ENCODE results near the gene MAP3K14. TPM values are rescaled to one million over a fixed set of nuclear protein-coding genes. Genes with fewer than 3 reads are reported as not detected.
"Not testable (repeated sequence)": the region's sequence is repeated elsewhere in the genome, so short reads cannot be mapped to it uniquely, and the experiment has no call there.

The MAP3K14 gene
- total RNA-seq, result 1.2 TPM

DNA sequence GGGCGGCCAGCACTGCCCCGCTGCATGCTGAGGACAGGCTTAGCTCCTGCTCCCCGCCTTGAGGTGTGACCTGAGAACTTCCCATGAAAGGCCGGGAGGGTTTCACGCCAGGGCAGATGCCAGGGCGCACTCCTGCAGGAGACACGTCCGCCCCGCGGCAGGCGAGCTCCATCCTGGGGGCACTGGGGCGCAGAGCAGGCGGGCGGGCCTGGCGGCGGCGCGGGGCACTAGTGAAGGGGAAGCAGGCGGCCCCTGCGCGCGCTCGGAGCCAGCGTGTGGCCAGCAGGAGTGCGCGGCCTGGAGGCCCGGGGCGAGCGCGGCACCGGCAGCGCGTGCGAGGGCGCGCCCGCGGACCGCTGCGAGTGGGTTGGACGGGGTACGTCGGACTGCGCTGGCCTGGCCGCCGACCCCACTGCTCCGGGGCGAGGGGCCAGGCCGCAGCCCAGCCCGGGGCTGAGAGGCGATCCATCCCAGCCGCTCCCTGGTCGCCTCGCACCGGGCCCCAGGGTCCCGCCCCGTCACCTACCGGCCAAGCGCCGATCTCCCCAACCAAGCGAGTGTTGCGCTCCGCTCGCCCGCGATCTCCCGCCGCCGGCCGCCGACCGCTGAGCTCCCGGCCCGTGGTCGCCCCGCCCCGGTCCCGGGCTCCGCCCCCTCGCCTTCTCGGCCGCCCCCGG lies at the start of gene MAP3K14:
Gene MAP3K14 (minus strand): TSS at position 587 of the 677 bp plus-strand sequence. CDS start 26,275 bp downstream, outside the sequence.
- peak; percentile 64 for DNase-seq

DNA sequence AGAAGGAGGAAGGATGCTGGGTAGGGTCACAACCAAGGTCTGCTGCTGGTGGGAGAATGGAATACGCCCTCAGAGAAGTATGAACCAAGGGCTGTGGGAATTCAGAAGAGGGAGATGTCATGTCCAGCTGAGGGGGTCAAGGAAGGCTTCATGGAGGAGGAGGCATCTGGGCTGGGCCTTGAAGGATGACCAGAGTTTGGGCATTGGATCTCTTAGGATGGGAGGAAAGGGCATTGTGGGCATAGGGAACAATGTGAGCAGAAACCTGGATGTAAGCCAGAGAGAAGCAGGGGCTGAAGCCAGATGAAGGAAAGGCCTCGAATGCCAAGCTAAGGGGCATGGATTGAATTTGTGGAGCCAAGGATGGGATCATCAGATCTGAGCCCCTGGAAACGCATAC lies 49.2 kb upstream of the MAP3K14 start:
- DNase-seq, result no peak

DNA sequence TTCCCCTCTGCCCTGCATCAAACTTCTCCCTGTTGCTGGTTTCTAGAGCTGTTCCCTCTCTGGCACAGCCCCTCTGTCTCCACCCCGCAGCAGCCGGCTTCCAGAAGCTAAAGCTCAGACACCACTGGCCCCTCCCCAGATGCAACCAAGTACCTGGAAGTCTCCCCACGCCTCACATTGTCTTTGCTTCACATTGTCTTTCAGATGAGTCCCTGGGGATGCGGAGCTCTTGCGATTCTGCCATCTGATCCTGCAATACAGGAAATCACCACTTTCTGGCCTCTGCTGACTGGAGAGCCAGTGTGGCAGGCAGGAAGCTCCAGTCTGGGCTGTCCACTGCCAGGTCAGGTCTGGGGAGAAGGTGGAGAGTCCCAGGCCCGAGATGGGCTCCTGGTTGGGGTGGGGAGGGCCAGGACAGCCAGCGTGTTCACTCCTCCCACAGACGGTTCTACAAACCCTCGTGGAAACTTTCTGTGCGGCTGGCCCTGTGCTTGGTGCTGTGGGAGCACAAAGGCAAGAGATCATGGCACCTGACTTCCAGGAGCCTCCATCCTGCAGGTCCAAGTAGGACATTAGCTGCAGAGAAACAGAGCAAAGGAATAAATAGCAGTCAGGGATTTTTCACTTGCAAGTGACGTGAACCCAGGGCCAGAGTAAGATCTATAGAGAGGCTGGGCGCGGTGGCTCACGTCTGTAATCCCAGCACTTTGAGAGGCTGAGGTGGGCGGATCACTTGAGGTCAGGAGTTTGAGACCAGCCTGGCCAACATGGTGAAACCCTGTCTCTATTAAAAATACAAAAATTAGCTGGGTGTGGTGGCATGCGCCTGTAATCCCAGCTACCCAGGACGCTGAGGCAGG lies 47.9 kb upstream of the MAP3K14 start:
- DNase-seq, result no peak

DNA sequence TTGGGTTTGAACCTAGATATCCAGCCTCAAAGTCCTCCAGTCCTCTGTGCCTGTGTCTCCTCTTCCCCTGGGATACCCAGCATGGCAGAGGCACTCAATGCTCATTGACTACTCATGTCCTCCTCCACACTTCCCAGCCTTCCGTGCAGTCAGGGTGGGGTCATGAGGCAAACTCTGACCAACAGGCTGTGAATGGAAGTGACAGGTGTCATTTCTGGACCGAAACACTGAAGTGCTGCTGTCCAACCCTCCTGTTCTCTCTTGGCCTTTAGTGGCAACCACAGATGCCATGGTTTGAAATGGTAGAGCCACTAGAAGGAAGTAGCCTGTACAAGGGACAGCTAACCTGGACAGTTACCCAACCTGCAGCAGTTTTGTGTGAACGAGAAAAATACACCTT lies 46.7 kb upstream of the MAP3K14 start:
- DNase-seq, result no peak

DNA sequence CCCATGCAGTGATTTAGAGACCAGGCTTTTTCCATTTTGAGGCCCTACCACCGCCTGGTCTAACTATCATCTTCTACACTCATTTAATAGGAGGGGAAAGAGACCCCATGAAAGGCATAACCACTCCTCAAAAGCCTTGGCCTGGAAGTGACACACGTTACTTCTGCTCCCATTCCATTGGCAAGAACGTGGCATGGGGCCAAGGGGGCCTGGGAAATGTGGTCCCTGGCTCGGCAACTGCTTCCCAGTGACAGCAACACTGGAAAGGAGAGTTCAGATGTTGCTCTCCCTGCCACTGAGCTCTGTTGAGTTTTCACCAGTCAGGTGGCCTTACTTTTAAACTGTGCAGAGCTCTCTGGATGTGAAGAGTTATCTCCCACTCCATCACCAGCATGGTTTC lies 45.2 kb upstream of the MAP3K14 start:
- DNase-seq, result no peak

DNA sequence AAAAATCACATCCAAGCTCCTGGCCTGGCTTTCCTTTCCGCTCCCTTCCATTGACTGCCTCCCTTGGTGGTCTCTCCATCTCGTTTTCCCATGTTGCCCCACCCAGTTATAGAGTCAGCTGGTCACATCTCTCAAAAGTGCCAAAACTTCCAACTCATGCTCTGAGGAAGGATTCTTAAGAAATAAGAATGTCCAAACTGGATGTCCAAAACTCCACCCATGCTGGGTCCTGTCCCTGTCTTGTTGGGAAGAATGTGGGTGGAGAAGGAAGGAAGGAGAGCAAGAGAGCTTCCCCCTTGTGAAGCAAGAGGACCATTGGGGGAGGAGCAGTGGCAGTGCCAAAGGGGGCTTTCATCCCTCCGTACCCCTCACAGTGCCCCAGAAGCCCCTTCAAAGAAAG lies 44.6 kb upstream of the MAP3K14 start:
- DNase-seq, result no peak

DNA sequence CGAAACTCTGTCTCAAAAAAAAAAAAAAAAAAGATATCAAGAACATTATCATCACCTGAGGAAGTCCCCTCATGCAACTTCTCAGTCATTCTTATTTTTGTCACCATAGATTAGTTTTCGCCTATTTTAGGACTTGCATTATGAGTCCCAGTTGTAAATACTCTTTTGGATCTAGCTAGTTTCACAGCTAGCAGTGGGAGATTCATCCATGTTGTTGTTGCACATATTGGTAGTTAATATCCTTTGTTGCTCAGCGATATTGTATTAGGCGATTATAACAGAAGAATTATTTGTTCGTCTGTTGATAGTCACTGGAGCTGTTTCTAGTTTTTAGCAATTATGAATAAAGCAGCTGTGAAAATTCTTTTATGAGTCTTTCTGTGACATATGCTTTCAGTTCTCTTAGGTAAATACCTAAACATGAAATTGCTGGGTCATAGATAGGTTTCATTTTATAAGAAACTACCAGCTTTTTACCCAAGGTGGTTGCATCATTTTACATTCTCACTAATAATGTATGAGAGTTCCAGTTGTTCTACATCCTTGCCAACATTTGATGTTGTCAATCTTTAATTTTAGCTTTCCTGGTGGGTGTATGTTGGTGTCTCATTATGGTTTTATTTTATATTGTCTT lies 40.7 kb upstream of the MAP3K14 start:
- DNase-seq, result no peak

DNA sequence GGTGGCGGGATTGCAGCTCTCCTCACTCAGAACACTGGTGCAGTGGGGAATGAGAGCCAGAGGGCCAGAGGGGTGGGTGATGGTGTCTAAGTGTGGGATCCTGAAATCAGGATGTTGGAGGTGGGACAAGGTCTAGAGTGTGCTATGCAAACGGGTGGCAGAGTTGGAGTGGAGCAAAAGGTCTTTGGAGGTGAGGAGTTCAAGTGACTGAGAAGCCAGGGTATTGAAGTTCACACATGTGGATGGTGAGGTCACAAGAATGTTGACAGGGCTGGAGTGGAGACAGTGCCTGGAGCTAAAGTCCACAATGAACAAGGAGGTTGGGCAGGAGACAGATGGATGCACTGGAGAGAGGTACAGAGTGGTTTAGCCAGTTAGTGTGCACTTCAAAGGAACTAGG lies 38.3 kb upstream of the MAP3K14 start:
- DNase-seq, result no peak

DNA sequence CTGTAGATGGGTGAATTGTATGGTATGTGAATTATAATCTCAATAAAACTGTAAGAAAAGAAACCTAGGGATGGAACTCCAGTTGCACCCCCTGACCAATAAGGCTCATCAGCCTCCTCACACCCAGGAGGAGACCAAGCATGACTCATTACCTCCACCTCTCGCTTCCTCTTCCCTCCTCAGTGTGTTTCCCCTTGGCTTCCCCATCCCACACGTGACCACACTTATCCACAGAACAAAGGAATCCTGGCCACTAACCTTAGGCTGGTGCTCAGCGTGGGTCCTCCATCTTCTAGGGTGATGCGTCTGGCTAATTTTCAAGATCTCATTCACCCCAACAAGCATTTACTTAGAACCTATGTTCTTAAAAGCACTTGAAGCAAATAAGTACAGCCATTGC lies 36.2 kb upstream of the MAP3K14 start:
- DNase-seq, result no peak

DNA sequence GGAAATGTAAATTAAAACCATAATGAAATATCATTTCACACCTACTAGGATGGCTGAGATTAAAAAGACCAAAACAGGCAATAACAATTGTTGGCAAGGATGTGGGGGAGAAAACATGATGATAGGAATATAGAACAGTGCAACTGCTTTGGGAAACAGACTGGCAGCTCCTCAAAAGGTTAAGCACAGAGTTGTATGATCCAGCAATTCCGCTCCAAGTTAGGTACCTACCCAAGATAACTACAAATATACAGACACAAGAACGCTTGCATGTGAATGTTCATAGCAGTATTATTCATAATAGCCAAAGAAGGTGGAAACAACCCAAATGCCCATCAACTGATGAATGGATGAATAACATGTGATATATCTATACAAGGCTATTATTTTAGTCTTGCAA lies 35.0 kb upstream of the MAP3K14 start:
- no peak for DNase-seq

DNA sequence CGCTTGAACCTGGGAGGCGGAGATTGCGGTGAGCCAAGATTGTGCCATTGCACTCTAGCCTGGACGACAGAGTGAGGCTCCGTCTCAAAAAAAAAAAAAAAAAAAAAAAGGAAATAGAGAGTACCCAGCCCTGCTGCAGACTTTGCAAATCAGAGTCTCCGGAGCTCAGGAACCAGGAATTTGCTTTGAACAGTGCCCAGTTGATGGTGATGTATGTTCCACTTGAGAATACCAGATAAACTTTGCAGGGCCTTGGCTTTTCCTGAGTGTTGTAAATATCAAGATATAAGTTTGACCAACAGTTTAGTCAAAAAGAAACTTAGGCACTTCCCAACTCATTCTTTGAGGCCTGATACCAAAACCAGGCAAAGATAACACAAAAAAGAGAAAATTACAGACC lies 30.6 kb upstream of the MAP3K14 start:
- DNase-seq, result no peak

DNA sequence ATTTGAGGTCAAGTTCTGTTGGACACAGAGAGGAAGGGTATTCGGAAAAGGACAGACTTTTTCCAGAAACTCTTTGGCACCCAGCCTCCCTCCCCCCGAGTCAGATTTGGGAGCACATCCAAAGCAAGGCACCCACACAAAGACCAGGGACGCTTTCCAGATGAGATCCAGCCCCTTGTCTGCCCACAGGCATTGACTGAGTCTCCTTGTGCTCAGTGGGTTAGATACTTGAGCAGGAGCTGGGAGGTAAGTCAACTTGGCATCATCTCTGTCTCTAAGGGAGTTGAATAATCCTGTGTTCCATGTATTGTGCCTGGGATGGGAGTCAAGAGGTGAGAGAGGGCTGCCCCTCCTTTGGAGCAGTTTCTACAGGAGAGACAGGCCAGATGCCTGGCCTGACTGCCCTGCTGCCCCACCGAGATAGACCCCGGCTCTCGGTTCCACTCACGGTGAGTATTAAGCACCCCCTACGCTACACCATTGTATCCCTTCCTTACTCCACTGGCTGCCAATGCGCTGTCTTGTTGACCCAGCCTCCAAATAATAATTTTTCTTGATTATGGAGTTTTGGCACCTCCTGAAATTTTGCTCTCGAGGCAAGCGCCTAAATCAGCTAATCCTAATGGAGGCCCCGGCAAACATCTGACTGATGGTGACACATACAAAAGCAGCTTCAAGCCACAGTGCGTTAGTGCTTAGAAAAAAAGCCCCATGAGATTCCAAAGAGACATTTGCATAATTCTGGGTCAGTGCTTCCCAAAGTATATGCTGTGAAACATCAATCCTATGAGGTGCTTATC lies 29.6 kb upstream of the MAP3K14 start:
- DNase-seq, result no peak

DNA sequence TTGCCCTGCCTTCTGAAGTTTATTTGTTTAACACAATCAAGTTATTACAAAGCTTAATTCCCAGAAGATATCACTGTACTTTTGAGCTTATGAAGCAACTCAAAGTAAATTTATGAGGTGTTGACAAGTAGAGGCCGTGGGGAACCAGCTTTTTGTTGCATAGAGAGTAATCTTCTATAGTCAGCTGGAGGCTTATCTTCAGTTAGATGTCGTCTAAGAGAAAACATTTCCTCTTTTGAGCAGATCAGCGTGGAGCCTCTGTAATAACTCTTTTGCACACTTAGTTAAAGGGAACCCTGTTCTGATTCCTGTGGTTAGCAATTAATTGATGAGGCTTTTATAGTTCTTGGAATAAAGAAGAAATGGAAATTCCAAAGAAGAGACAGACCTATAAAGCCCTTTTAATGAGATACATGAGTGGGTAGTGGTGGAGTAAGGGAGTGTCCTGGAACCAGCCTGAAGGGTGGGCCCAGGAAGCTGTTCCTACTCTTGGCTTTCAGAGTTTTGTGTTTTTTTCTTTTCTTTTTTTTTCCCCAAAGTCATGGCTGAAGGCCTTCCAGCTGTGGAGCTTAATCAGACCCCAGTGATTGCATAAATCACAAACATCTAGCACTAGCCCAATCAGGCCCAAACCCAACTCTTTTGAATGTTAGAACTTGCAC lies 28.9 kb upstream of the MAP3K14 start:
- DNase-seq, result no peak

DNA sequence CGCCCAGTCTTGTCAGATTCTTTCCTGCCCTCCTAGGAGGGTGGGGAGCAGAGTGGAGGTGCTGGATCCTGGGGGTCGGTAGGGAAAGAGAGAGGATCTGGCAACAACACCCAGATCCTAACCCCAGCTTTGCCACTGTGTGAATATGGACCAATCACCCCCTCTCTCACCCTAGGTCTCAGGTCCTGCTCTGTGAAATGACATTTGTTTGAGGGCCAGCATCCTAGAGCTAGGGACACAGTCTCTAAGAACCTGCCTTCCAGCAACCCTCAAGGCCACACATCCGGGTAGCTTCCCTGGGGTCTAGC lies 28.4 kb upstream of the MAP3K14 start:
- DNase-seq, result no peak

DNA sequence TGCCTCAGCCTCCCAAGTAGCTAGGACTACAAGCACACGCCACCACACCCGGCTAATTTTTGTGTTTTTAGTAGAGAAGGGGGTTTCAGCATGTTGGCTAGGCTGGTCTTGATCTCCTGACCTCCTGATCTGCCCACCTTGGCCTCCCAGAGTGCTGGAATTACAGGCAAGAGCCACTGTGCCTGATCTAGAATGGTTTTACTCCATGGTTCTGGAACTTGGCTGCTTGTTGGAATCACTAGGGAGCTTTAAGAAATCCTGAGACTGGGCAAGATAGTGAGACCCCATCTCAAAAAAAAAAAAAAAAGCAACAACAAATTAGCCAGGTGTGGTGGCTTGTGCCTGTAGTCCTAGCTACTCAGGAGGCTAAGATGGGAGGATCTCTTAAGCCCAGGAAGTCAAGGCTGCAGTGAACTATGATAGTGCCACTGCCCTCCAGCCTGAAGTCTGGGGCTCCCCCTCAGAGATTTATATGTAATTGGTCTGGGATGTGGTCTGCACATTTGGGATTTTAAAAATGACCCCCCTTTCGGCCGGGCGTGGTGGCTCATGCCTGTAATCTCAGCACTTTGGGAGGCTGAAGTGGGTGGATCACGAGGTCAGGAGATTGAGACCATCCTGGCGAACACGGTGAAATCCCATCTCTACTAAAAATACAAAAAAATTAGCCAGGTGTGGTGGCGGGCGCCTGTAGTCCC lies 27.3 kb upstream of the MAP3K14 start:
- DNase-seq, result not testable (repeated sequence)

DNA sequence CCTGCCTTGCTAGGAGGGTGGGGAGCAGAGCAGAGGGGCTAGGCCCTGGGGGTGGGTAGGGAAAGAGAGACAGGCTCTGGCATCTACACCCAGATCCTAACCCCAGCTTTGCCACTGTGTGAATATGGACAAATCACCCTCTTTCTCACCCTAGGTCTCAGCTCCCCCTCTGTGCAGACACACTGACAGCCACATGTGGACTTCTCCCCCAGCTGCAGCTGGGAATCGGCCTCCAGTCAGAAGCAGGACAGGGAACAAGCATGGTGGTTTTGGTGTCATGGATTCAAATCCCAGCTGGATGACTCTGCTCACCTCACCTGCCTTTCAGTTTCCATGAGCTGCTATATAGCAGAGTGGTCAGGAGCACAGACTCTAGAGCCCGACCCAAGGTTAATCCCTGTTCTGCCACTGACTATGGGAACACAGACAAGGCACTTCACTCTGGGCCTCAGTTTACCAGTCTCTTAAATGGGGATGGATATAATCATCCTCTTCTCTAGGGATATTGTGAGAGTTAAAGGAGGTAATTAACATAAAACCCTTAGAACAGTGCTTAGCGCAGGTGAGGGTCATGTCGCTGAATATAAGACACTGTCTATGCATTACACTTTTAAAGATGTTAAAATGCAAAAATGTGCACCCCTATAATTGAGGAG lies 26.2 kb upstream of the MAP3K14 start:
- DNase-seq, result no peak

DNA sequence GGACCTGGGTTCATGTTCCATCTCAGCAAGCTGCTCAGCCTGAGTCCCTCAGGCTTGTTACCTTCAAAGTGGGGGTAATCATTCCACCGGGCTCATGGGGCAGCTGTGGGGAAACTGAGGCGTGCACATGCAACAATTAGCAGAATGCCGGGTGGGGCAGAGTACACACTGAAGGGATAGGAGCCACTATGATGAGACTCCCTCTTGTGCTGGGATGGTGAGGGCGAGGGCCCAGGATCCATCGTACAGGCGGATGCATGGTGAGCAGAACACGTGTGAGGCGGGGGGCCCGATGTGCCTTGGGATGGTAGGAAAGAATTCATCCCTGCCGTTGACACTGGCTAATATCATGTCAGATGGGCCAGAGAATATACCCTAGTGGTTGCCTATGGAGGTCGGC lies 25.5 kb upstream of the MAP3K14 start:
- DNase-seq, result no peak

DNA sequence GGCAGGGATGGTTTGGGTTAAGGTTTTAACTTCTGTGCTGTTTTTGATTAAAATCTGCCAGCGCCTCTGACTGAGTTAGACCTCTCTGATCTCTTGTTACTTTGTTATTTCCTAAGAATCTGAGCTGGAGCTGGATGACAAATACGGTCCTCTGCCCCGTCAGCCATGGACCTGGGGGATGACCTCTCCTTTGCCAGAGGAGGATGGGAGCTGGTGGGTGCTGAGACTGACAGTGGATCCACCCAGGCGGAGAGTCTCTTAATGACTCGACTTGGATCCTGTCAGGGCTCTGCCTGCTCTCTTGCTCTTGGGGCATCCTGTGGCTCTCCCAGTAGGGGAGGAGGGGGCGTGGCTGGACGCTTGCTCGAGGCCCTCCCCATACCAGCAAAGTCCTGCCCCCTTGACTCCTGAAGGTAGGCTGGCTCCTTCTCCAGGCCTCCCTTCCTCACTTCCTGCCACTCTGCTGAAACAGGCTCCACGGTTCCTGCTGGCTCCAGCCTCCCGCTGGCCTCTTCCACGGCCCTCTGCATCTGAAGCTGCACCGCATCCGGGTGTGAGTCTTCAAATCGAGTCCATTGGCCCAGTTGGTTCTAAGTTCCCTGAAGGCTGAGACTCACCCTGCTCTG lies 24.8 kb upstream of the MAP3K14 start:
- DNase-seq, result no peak

DNA sequence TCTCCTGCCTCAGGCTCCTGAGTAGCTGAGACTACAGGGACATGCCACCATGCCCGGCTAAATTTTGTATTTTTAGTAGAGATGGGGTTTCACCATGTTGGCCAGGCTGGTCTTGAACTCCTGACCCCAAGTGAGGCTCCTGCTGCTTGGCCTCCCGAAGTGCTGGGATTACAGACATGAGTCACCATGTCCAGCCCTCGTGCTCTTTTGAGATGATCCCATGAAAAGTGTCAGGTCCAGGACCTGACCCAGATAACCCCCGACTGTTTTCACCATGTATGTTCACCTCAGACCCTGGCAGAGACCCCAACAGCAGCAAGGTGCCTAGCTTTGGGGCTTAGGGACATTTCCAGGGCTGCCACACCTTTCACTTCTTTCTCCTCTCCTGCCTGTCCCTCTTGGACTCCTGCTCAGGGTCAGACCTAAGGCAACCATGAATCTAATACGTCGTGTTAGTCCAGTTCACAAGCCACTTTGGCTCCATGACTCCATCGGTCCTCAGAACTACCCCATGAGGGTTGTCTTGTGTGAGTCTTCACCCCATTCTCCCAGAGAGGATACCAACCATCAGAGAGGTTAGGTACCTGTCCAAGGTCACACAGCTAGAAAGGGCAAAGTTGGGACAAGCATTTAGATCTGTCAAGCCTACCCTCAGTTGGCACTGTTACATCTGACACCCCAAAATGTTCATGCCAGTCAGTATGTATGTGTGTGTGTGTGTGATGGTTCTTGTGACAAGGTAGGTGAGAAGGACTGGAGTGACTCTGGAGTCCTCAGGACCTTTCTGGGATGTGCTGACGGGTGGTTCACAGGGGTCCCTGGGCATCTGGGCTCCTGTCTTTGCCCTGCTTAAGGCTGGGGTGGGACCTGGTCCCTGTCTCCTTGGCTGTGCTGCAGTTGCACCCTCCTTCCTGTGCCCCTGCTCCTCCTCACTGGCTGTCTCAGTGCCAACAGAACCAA lies 23.1 kb upstream of the MAP3K14 start:
- no peak for DNase-seq

Measured in occipital lobe (tissue), 2 donors.